ENCODE results near the gene LARP1. TPM values are rescaled to one million over a fixed set of nuclear protein-coding genes. Genes with fewer than 3 reads are reported as not detected.

LARP1 gene
- 105 and 140 TPM in 2 replicates for total RNA-seq (2014; rRNA removed; shearing (Covaris generic); ENCODE audit: low replicate concordance)

DNA sequence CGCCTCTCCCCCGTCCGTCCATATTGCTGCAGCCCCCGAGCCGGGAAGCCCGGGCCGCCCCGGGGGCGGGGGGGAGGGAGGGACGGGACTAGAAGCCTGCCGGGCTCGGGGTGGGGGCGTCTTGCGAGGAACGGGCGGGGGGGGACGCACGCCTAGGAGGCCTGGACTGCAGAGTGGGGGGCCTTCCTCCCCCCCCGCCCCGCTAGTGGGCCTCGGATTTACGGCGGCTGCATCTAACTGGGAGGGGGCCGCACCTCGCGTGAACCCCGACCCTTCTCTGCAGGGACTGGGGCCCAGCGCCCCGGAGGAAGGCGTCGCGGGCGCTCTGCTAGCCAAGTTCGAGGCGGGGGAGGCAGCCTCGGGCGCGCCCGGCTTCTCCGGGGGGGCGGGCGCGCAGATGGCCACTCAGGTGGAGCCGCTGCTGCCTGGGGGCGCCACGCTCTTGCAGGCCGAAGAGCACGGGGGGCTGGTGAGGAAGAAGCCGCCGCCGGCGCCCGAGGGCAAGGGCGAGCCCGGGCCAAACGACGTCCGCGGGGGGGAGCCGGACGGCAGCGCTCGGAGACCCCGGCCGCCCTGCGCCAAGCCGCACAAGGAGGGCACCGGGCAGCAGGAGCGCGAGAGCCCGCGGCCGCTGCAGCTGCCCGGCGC lies at the start of gene LARP1:
Gene LARP1 (plus strand): TSS at position 17 of the 648 bp plus-strand sequence. CDS start 381 bp downstream, at position 398.
- Histone ChIP-seq H3K27me3 (ENCODE audit: low read length) (no peaks in the 10 kb centered on the region), H3K27ac (ENCODE audit: low read length) (peak within 1 kb of the TSS; percentile 84), H3K9me2 (replicated peaks; ENCODE audit: insufficient read depth, low read length) (no peaks in the 10 kb centered on the region), H3K9me3 (ENCODE audit: low read length) (no peaks in the 10 kb centered on the region), H2AFZ (ENCODE audit: low read length) (0 out of 2 replicates have a peak within 1 kb of the TSS, but pooled peaks have one; percentile 5), H3K9ac (ENCODE audit: low read length) (peak within 1 kb of the TSS; percentile 99), H3K4me3 (ENCODE audit: low read length) (peak within 1 kb of the TSS; percentile 98), H3K36me3 (ENCODE audit: insufficient read depth, low read length) (peaks cover 3% of the 10 kb centered on the region; the same call in 1 of the 2 replicates), H3K4me2 (ENCODE audit: low read depth, low read length, poor library complexity, severe bottlenecking) (peak within 1 kb of the TSS; percentile 80), H4K20me1 (ENCODE audit: insufficient read depth, low read depth, low read length) (peaks cover 37% of the 10 kb centered on the region), H3K79me2 (ENCODE audit: low read length) (peaks cover 68% of the 10 kb centered on the region), H3K4me1 (ENCODE audit: low read length) (peaks cover 46% of the 10 kb centered on the region)
- peak; percentile 69 for DNase-seq

DNA sequence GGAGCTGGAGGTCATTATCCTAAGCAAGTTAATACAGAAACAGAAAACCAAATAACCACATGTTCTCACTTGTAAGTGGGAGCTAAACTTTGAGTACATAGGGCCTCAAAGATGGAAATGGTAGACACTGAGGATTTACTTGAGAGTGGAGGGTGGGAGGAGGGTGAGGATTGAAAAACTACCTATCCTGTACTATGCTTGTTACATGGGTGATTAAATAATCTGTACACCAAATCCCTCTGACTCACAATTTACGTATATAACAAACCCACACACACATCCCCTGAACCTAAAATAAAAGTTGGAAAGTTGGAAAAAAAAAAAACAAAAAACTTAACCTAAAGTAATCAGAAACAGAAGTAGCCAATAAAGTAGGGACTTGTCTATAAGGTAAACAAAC lies 48.8 kb upstream of the LARP1 start:
- no peaks in the 10 kb centered on the region for H4K20me1 ChIP-seq (ENCODE audit: insufficient read depth, low read depth, low read length)
- H3K4me3 ChIP-seq (ENCODE audit: low read length) = no peak overlapping the region
- no peak overlapping the region for H3K27ac ChIP-seq (ENCODE audit: low read length)
- H3K36me3 ChIP-seq (ENCODE audit: insufficient read depth, low read length) = no peaks in the 10 kb centered on the region
- DNase-seq = no peak
- no peaks in the 10 kb centered on the region for H3K79me2 ChIP-seq (ENCODE audit: low read length)
- no peaks in the 10 kb centered on the region for H3K27me3 ChIP-seq (ENCODE audit: low read length)
- no peaks in the 10 kb centered on the region for H3K9me2 ChIP-seq (replicated peaks; ENCODE audit: insufficient read depth, low read length)
- H3K9ac ChIP-seq (ENCODE audit: low read length) = no peak overlapping the region
- H3K9me3 ChIP-seq (ENCODE audit: low read length) = no peaks in the 10 kb centered on the region
- H3K4me2 ChIP-seq (ENCODE audit: low read depth, low read length, poor library complexity, severe bottlenecking) = no peak overlapping the region
- no peak overlapping the region for H2AFZ ChIP-seq (ENCODE audit: low read length)
- no peaks in the 10 kb centered on the region for H3K4me1 ChIP-seq (ENCODE audit: low read length)

GRCh38 chr5:154707641-154708040 lies 47.5 kb upstream of the LARP1 start:
- no peaks in the 10 kb centered on the region for H3K27me3 ChIP-seq (ENCODE audit: low read length)
- H3K4me2 ChIP-seq (ENCODE audit: low read depth, low read length, poor library complexity, severe bottlenecking) = no peak overlapping the region
- H3K27ac ChIP-seq (ENCODE audit: low read length) = no peak overlapping the region
- no peak for DNase-seq
- no peak overlapping the region for H3K4me3 ChIP-seq (ENCODE audit: low read length)
- H3K9me2 ChIP-seq (replicated peaks; ENCODE audit: insufficient read depth, low read length) = no peaks in the 10 kb centered on the region
- H3K36me3 ChIP-seq (ENCODE audit: insufficient read depth, low read length) = no peaks in the 10 kb centered on the region
- H3K79me2 ChIP-seq (ENCODE audit: low read length) = no peaks in the 10 kb centered on the region
- H4K20me1 ChIP-seq (ENCODE audit: insufficient read depth, low read depth, low read length) = no peaks in the 10 kb centered on the region
- no peaks in the 10 kb centered on the region for H3K4me1 ChIP-seq (ENCODE audit: low read length)
- no peaks in the 10 kb centered on the region for H3K9me3 ChIP-seq (ENCODE audit: low read length)
- no peak overlapping the region for H3K9ac ChIP-seq (ENCODE audit: low read length)
- H2AFZ ChIP-seq (ENCODE audit: low read length) = no peak overlapping the region

- H3K9me3 ChIP-seq (ENCODE audit: low read length) = no peaks in the 10 kb centered on the region
- no peaks in the 10 kb centered on the region for H3K9me2 ChIP-seq (replicated peaks; ENCODE audit: insufficient read depth, low read length)
- no peaks in the 10 kb centered on the region for H3K27me3 ChIP-seq (ENCODE audit: low read length)
- H3K9ac ChIP-seq (ENCODE audit: low read length) = no peak overlapping the region
- DNase-seq = no peak
- no peak overlapping the region for H3K4me2 ChIP-seq (ENCODE audit: low read depth, low read length, poor library complexity, severe bottlenecking)
- H3K27ac ChIP-seq (ENCODE audit: low read length) = no peak overlapping the region
- no peaks in the 10 kb centered on the region for H3K36me3 ChIP-seq (ENCODE audit: insufficient read depth, low read length)
- H4K20me1 ChIP-seq (ENCODE audit: insufficient read depth, low read depth, low read length) = no peaks in the 10 kb centered on the region
- H3K4me3 ChIP-seq (ENCODE audit: low read length) = no peak overlapping the region
- H2AFZ ChIP-seq (ENCODE audit: low read length) = no peak overlapping the region
- H3K4me1 ChIP-seq (ENCODE audit: low read length) = no peaks in the 10 kb centered on the region
- no peaks in the 10 kb centered on the region for H3K79me2 ChIP-seq (ENCODE audit: low read length)
These were observed 47.0 kb upstream of the LARP1 start for GRCh38 chr5:154708207-154708606.

- Histone ChIP-seq H3K4me3 (ENCODE audit: low read length) (no peak overlapping the region), H3K27me3 (ENCODE audit: low read length) (no peaks in the 10 kb centered on the region), H3K27ac (ENCODE audit: low read length) (no peak overlapping the region), H3K36me3 (ENCODE audit: insufficient read depth, low read length) (no peaks in the 10 kb centered on the region), H3K9me3 (ENCODE audit: low read length) (no peaks in the 10 kb centered on the region), H3K4me2 (ENCODE audit: low read depth, low read length, poor library complexity, severe bottlenecking) (no peak overlapping the region), H3K9me2 (replicated peaks; ENCODE audit: insufficient read depth, low read length) (no peaks in the 10 kb centered on the region), H3K4me1 (ENCODE audit: low read length) (no peaks in the 10 kb centered on the region), H3K9ac (ENCODE audit: low read length) (no peak overlapping the region), H3K79me2 (ENCODE audit: low read length) (no peaks in the 10 kb centered on the region), H2AFZ (ENCODE audit: low read length) (no peak overlapping the region), H4K20me1 (ENCODE audit: insufficient read depth, low read depth, low read length) (no peaks in the 10 kb centered on the region)
- DNase-seq = no peak
These were observed 46.3 kb upstream of the LARP1 start for GRCh38 chr5:154708846-154709245.

DNA sequence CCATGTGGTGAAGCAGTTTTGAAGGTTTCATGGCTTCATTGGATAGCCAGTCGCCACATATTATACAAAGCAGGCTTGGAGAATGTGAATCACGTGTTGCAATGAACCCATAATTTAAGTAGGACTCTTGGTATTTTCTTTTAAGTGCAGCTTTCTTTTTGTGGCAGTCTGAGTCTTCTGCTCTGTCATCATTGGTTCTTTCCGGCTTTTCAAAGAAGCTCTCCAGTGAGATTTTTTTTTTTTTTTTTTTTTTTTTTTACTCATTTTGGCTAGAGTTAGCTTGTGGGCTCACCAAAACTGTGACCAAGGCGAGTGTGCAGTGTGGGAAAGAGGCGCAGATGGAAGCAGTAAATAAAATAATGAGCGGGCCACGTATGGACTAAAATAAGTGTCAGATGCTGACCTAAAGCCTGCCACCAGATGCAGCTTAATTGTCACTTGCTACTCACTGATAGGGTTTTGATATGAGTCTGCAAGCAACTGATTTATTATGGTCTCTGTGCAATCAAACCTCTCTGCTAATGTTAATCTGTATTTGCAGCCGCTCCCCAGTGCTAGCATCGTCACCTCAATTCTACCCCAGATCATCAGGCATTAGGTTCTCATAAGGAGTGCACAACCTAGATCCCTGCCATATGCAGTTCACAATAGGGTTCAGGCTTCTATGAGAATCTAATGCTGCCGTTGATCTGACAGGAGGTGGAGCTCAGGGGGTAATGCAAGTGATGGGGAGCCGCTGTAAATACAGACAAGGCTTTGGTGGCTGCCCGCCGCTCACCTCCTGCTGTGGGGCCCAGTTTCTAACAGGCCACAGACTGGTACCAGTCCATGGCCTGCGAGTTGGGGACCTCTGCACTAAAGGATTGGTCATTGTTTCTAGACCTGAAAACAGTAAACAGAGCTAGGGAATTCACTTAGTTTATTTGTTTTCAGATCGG lies 45.5 kb upstream of the LARP1 start:
- no peaks in the 10 kb centered on the region for H3K36me3 ChIP-seq (ENCODE audit: insufficient read depth, low read length)
- H4K20me1 ChIP-seq (ENCODE audit: insufficient read depth, low read depth, low read length) = no peaks in the 10 kb centered on the region
- H3K9me2 ChIP-seq (replicated peaks; ENCODE audit: insufficient read depth, low read length) = no peaks in the 10 kb centered on the region
- no peak overlapping the region for H2AFZ ChIP-seq (ENCODE audit: low read length)
- H3K4me3 ChIP-seq (ENCODE audit: low read length) = no peak overlapping the region
- no peaks in the 10 kb centered on the region; the same call in 1 of the 2 replicates for H3K4me1 ChIP-seq (ENCODE audit: low read length)
- no peak overlapping the region for H3K27ac ChIP-seq (ENCODE audit: low read length)
- no peaks in the 10 kb centered on the region for H3K79me2 ChIP-seq (ENCODE audit: low read length)
- no peaks in the 10 kb centered on the region for H3K27me3 ChIP-seq (ENCODE audit: low read length)
- H3K4me2 ChIP-seq (ENCODE audit: low read depth, low read length, poor library complexity, severe bottlenecking) = no peak overlapping the region
- no peaks in the 10 kb centered on the region for H3K9me3 ChIP-seq (ENCODE audit: low read length)
- no peak for DNase-seq
- no peak overlapping the region for H3K9ac ChIP-seq (ENCODE audit: low read length)

- H3K79me2 ChIP-seq (ENCODE audit: low read length) = no peaks in the 10 kb centered on the region
- H3K4me1 ChIP-seq (ENCODE audit: low read length) = peaks cover 9% of the 10 kb centered on the region
- no peak overlapping the region for H2AFZ ChIP-seq (ENCODE audit: low read length)
- no peak overlapping the region for H3K9ac ChIP-seq (ENCODE audit: low read length)
- no peaks in the 10 kb centered on the region for H3K36me3 ChIP-seq (ENCODE audit: insufficient read depth, low read length)
- H3K9me2 ChIP-seq (replicated peaks; ENCODE audit: insufficient read depth, low read length) = no peaks in the 10 kb centered on the region
- H3K27ac ChIP-seq (ENCODE audit: low read length) = no peak overlapping the region
- H3K27me3 ChIP-seq (ENCODE audit: low read length) = no peaks in the 10 kb centered on the region
- H3K9me3 ChIP-seq (ENCODE audit: low read length) = no peaks in the 10 kb centered on the region
- no peak for DNase-seq
- no peak overlapping the region for H3K4me3 ChIP-seq (ENCODE audit: low read length)
- no peak overlapping the region for H3K4me2 ChIP-seq (ENCODE audit: low read depth, low read length, poor library complexity, severe bottlenecking)
- no peaks in the 10 kb centered on the region for H4K20me1 ChIP-seq (ENCODE audit: insufficient read depth, low read depth, low read length)
These were observed 42.4 kb upstream of the LARP1 start for GRCh38 chr5:154712518-154713437.

Measured in Karpas-422 (cell line).